ENCODE results near the gene RRBP1.

RRBP1 gene

GRCh38 chr20:17634661-17635331 lies 47.2 kb downstream of the RRBP1 start:
- DNase-seq (ENCODE audit: low read depth in 2 of 2), result no peak

GRCh38 chr20:17633850-17634500 lies 48.1 kb downstream of the RRBP1 start:
- no peak for DNase-seq (ENCODE audit: low read depth in 2 of 2)

GRCh38 chr20:17633221-17633849 lies 48.7 kb downstream of the RRBP1 start:
- no peak for DNase-seq (ENCODE audit: low read depth in 2 of 2)

GRCh38 chr20:17631576-17632319 lies 50.3 kb downstream of the RRBP1 start:
- DNase-seq (ENCODE audit: low read depth in 2 of 2), result no peak

- DNase-seq (ENCODE audit: low read depth in 2 of 2), result no peak
Observed at GRCh38 chr20:17630806-17631195, 51.2 kb downstream of the RRBP1 start.

- DNase-seq (ENCODE audit: low read depth in 2 of 2), result no peak
Observed at GRCh38 chr20:17630151-17630805, 51.8 kb downstream of the RRBP1 start.

- DNase-seq (ENCODE audit: low read depth in 2 of 2), result no peak
Observed at GRCh38 chr20:17629678-17630089, 52.4 kb downstream of the RRBP1 start.

GRCh38 chr20:17629025-17629424 lies 53.0 kb downstream of the RRBP1 start:
- no peak for DNase-seq (ENCODE audit: low read depth in 2 of 2)

- no peak for DNase-seq (ENCODE audit: low read depth in 2 of 2)
Observed at GRCh38 chr20:17628101-17628841, 53.8 kb downstream of the RRBP1 start.

- no peak for DNase-seq (ENCODE audit: low read depth in 2 of 2)
Observed at GRCh38 chr20:17627101-17627955, 54.7 kb downstream of the RRBP1 start.

- no peak for DNase-seq (ENCODE audit: low read depth in 2 of 2)
Observed at GRCh38 chr20:17626217-17627007, 55.6 kb downstream of the RRBP1 start.

GRCh38 chr20:17625246-17626051 lies 56.6 kb downstream of the RRBP1 start:
- no peak for DNase-seq (ENCODE audit: low read depth in 2 of 2)

- DNase-seq (ENCODE audit: low read depth in 2 of 2), result no peak
Observed at GRCh38 chr20:17624551-17625245, 57.3 kb downstream of the RRBP1 start.

- DNase-seq (ENCODE audit: low read depth in 2 of 2), result no peak
Observed at GRCh38 chr20:17624070-17624469, 58.0 kb downstream of the RRBP1 start.

- no peak for DNase-seq (ENCODE audit: low read depth in 2 of 2)
Observed at GRCh38 chr20:17622851-17623508, 59.1 kb downstream of the RRBP1 start.

- DNase-seq (ENCODE audit: low read depth in 2 of 2), result no peak
Observed at GRCh38 chr20:17622086-17622850, 59.8 kb downstream of the RRBP1 start.

Data from stimulated activated CD4-positive, alpha-beta T cell treated with anti-CD3 and anti-CD28 coated beads, Interleukin-4, amount 100 ng/mL, for 48 hours (primary cell).